OCI-LY3 (cell line): ENCODE results near the gene MS4A4E.

ENCODE experiments used
- CTCF ChIP-seq: fragments of 200-600, 300-600 bp; sonication (generic); IDR thresholded peaks from 2 replicates; pipeline ENCODE4 v1.5.1; 2014; ENCODE audit warnings: antibody characterized with exemption, low read length, low read depth
- EZH2phosphoT487 ChIP-seq: fragments of 200-600 bp; shearing (Covaris generic); IDR thresholded peaks from 2 replicates; pipeline ENCODE4 v1.6.1; 2018; ENCODE audit warnings: antibody characterized with exemption, mixed run types, low read depth

DNA sequence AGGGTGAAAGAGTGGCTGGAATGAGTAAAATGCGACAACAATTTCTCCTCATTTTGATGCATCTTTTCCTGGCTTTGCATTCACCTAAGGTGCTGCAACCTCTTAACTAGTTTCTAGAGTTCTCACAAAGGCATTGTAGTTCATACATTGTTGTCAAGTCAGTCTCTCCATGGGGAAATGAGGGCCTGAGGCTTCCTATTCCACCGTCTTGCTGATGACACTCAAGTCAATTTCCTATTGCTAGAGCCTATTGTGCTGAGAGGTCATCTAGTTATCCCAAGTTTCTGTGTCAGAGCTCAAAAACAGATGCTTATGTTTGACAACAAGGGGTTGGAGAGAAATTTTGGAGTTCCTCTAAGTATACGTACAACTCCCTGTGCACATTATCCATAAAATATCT lies 48.4 kb downstream of the MS4A4E start:
- no peak for TF ChIP-seq CTCF
- TF ChIP-seq EZH2phosphoT487 = no peak
